Hepatocyte (in vitro differentiated cells): ENCODE results near the gene STIMATE. TPM values are rescaled to one million over a fixed set of nuclear protein-coding genes. Genes with fewer than 3 reads are reported as not detected.

Source experiments
- DNase-seq: peaks from one replicate; pipeline ENCODE4 v3.0.0-alpha.2; 2016; ENCODE audit warnings: low spot score
- H2AFZ ChIP-seq: fragments of 200-600 bp; sonication (generic); 2 replicates; pipeline ENCODE4 v1.6.0; 2016; ENCODE audit warnings: antibody characterized with exemption, mild to moderate bottlenecking
- H3K27ac ChIP-seq: fragments of 200-600 bp; sonication (generic); 2 replicates; pipeline ENCODE4 v1.5.1; 2016; ENCODE audit warnings: mild to moderate bottlenecking
- H3K27me3 ChIP-seq: fragments of 200-600 bp; sonication (generic); 2 replicates; pipeline ENCODE4 v1.6.1; 2016
- H3K36me3 ChIP-seq: fragments of 200-600 bp; sonication (generic); replicated peaks from 2 replicates; pipeline ENCODE4 v1.5.1; 2016; ENCODE audit warnings: low read depth; ENCODE audit not compliant: insufficient read depth
- H3K4me1 ChIP-seq: fragments of 200-600 bp; sonication (generic); 2 replicates; pipeline ENCODE4 v1.5.1; 2016; ENCODE audit warnings: mild to moderate bottlenecking, moderate library complexity; ENCODE audit not compliant: insufficient read depth
- H3K4me2 ChIP-seq: fragments of 200-600 bp; sonication (generic); 2 replicates; pipeline ENCODE4 v1.6.0; 2016
- H3K4me3 ChIP-seq: fragments of 200-600 bp; sonication (generic); 2 replicates; pipeline ENCODE4 v1.5.1; 2016; ENCODE audit warnings: mild to moderate bottlenecking
- H3K79me2 ChIP-seq: fragments of 200-600 bp; sonication (generic); 2 replicates; pipeline ENCODE4 v1.6.0; 2017; ENCODE audit warnings: mild to moderate bottlenecking
- H3K9me2 ChIP-seq: fragments of 200-600 bp; sonication (generic); replicated peaks from 2 replicates; pipeline ENCODE4 v1.6.0; 2017; ENCODE audit warnings: mild to moderate bottlenecking; ENCODE audit not compliant: insufficient read depth
- H3K9me3 ChIP-seq: fragments of 200-600 bp; sonication (generic); 2 replicates; pipeline ENCODE4 v1.5.1; 2016; ENCODE audit warnings: low read depth, mild to moderate bottlenecking
- H4K20me1 ChIP-seq: fragments of 200-600 bp; sonication (generic); 2 replicates; pipeline ENCODE4 v1.6.0; 2016; ENCODE audit warnings: mild to moderate bottlenecking; ENCODE audit not compliant: insufficient read depth, poor library complexity, severe bottlenecking
- CTCF ChIP-seq: fragments of 200-600 bp; sonication (generic); IDR thresholded peaks from 2 replicates; pipeline ENCODE4 v1.5.1; 2016; ENCODE audit warnings: antibody characterized with exemption, mild to moderate bottlenecking; ENCODE audit not compliant: poor library complexity
- EZH2 ChIP-seq: fragments of 200-600 bp; sonication (generic); IDR thresholded peaks from 2 replicates; pipeline ENCODE4 v1.6.1; 2016; ENCODE audit warnings: antibody characterized with exemption, mild to moderate bottlenecking, borderline replicate concordance
- EZH2phosphoT487 ChIP-seq: fragments of 200-600 bp; sonication (generic); IDR thresholded peaks from one replicate; pipeline ENCODE4 v1.6.1; 2018; ENCODE audit warnings: antibody characterized with exemption, mild to moderate bottlenecking, low read depth, moderate library complexity; ENCODE audit not compliant: unreplicated experiment, severe bottlenecking
- WGBS: methylation state at CpG from one replicate; pipeline ENCODE4 v1.1.6; 2016; ENCODE audit warnings: low lambda C conversion rate; ENCODE audit errors: missing lambda C conversion rate; 5-methylcytosine and 5-hydroxymethylcytosine counted together
- polyA plus RNA-seq: library from polyadenylated mRNA; unstranded; fragments of >200 nt; fragmentation: Nextera tagmentation; extraction: Ambion mirVana; gene quantifications from 2 replicates; pipeline ENCODE4 v1.2.1, GENCODE V29; 2016
- total RNA-seq: library from RNA; depleted of rRNA; stranded (reverse); fragments of >200 nt; gene quantifications from 2 replicates; pipeline ENCODE4 v1.2.3, GENCODE V29; 2014

STIMATE gene
- total and polyA plus RNA-seq, 2 experiments from 2014 or later: 14.5 to 20.4 TPM

GRCh38 chr3:52790337-52790736, 107.0 kb downstream of the STIMATE start:
- Histone ChIP-seq H3K9me3 (no peaks in the 10 kb centered on the region), H3K9me2 (no peaks in the 10 kb centered on the region), H3K27me3 (no peaks in the 10 kb centered on the region), H3K4me1 (no peaks in the 10 kb centered on the region), H4K20me1 (no peaks in the 10 kb centered on the region), H3K4me3 (no peak overlapping the region), H3K27ac (no peak overlapping the region), H3K79me2 (no peaks in the 10 kb centered on the region), H3K36me3 (no peaks in the 10 kb centered on the region), H3K4me2 (no peak overlapping the region), H2AFZ (no peak overlapping the region)
- WGBS: 91% methylated on average over 6 of the region's 7 CpGs
- no peak for DNase-seq
- TF ChIP-seq EZH2 (no peak), EZH2phosphoT487 (no peak), CTCF (no peak)

- no peaks in the 10 kb centered on the region for H3K79me2 ChIP-seq
These were observed 107.7 kb downstream of the STIMATE start for GRCh38 chr3:52789746-52790040.

GRCh38 chr3:52788890-52789745, 108.2 kb downstream of the STIMATE start:
- H4K20me1 ChIP-seq: no peaks in the 10 kb centered on the region
- H3K27me3 ChIP-seq: no peaks in the 10 kb centered on the region
- H3K4me3 ChIP-seq: no peak overlapping the region
- no peaks in the 10 kb centered on the region for H3K4me1 ChIP-seq
- H3K9me2 ChIP-seq: no peaks in the 10 kb centered on the region
- H3K9me3 ChIP-seq: no peaks in the 10 kb centered on the region
- TF ChIP-seq CTCF: no peak
- TF ChIP-seq EZH2: no peak
- TF ChIP-seq EZH2phosphoT487: no peak
- no peak overlapping the region for H3K4me2 ChIP-seq
- no peaks in the 10 kb centered on the region for H3K79me2 ChIP-seq
- no peaks in the 10 kb centered on the region for H3K36me3 ChIP-seq
- H3K27ac ChIP-seq: no peak overlapping the region
- 88% methylated on average over 16 of the region's 16 CpGs for WGBS
- no peak overlapping the region for H2AFZ ChIP-seq
- DNase-seq: no peak

More at GRCh38 chr3:52789746-52790040, 107.7 kb downstream of the STIMATE start:
- no peaks in the 10 kb centered on the region for H3K9me3 ChIP-seq
- H3K9me2 ChIP-seq: no peaks in the 10 kb centered on the region
- no peak overlapping the region for H3K27ac ChIP-seq
- H3K4me3 ChIP-seq: no peak overlapping the region
- no peaks in the 10 kb centered on the region for H3K4me1 ChIP-seq
- no peaks in the 10 kb centered on the region for H3K36me3 ChIP-seq
- no peaks in the 10 kb centered on the region for H3K27me3 ChIP-seq
- no peak overlapping the region for H3K4me2 ChIP-seq
- no peak overlapping the region for H2AFZ ChIP-seq
- WGBS: 86% methylated on average over 6 of the region's 6 CpGs
- DNase-seq: no peak
- TF ChIP-seq EZH2phosphoT487 (no peak), EZH2 (no peak), CTCF (no peak)
- no peaks in the 10 kb centered on the region for H4K20me1 ChIP-seq
